ELF-1 (cell line): ENCODE results near the gene CLIC4.
"Not testable (repeated sequence)": the region's sequence is repeated elsewhere in the genome, so short reads cannot be mapped to it uniquely, and the experiment has no call there.

ENCODE experiments used
- DNase-seq: peaks from one replicate; pipeline ENCODE4 v3.0.0-alpha.2; 2016; ENCODE audit warnings: low read depth, low spot score

The CLIC4 gene

DNA sequence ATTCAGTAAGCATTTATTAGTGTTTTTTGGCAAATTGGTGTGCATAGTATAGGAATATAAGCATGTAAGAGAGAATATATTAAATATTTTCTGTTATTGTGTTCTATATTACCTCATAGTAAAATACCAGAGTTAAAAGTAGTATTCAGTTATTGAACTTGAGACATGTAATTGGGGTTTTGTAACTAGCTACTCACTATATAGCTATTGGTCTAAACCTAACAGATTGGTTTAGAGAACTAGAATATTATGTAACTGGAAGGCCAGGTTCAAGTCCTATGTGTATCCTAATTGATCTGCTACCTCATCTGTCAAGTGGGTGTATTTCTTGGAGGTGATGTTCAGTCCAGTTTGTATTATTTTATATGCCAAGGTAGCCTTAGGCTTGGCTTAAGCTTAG is 26.3 kb downstream of the CLIC4 start:
- DNase-seq = no peak

DNA sequence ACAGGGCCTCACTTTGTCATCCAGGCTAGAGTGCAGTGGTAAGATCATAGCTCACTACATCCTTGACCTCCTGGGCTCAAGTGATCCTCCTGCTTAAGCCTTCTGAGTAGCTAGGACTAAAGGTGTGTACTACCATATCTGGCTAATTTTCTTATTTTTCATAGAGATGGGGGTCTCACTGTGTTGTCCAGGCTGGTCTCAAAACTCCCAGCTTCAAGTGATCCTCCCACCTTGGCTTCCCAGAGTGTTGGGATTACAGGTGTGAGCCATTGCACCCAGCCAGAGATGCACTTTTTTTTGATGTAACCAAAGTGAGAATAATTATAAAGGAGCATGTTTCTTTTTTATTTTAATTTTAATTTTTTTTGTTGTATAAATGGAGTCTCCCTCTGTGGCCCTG is 28.4 kb downstream of the CLIC4 start:
- no peak for DNase-seq

DNA sequence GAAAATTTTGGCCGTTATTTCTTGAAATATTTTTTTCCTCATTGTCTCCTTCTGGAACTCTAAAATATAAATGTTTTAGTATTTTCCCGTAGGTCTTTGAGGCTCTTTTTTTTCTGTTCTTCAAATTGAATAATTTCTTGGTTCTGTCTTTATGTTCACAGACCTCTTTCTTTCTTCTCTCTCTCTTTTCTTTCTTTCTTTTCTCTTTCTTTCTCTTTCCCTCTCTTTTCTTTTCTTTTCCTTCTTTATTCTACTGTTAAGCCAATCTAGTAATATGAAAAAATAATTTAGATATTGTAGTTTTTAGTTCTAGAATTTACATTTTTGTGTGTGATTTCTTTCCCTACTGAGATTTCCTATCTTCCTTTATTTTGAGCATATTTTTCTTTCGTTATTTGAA is 30.1 kb downstream of the CLIC4 start:
- no peak for DNase-seq

DNA sequence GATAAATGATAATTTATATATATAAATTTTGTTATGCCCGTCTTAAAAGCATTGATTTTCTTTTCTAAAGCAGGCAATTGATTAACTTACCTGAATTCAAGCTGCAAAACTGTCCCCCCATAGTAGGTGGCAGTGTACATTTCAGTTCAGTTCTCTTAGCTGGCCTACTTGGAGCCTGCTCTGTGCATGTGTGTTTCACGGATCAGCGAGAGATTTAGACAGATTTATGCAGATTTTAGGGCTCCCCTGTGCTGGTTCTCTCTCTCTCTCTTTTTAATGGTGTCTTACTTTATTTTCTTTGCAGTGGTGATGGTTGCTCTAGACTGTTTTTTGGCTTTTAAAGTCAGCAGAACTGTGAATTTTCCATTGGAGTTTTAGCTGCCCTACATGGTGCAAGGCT is 30.7 kb downstream of the CLIC4 start:
- no peak for DNase-seq

DNA sequence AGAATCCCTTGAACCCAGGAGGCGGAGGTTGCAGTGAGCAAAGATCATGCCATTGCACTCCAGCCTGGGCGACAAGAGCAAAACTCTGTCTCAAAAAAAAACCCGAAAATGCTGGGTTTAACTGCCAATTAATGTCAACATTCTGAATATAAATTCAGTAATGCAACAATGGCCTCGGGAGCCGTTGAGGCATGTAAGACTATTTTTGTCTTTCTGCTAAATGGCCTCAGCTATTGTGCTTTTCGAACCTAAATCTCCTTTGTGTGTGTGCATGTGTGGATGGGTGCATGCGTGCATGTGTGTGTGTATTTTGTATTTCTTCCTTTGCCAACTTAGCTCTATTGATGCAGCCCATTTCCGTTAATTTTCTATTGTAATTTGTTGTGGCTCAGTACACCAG is 31.6 kb downstream of the CLIC4 start:
- no peak for DNase-seq

DNA sequence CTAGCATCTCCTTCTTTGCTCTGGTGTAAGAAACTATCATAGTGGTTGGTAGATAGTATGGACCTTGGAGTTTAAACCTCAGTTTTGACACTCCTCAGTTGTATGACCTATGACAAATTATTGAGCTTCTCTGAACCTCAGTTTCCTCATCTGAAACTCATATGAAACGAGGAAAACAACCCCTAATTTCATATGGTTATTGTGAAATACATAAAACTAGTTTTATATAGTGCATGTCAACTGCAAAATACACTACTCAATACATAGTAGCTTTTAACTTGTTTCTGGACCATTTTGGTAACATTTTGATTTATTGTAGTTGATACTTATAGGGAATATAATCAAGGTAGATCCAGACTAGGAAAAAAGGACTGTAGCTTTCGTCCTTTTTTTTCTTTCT is 32.9 kb downstream of the CLIC4 start:
- DNase-seq = no peak

DNA sequence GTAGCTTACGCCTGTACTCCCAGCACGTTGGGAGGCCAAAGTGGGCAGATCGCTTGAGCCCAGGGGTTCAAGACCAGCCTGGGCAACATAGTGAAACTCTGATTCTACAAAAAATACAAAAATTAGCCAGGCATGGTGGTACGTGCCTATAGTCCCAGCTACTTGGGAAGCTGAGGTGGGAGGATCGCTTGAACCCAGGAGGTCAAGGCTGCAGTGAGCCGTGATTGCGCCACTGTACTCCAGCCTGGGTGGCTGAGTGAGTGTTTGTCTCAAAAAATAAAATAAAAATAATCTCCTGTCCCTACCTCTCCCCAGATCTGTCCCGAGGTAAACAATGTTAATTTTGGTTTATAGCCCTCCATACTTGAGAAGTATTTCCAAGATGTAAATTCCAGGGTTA is 34.0 kb downstream of the CLIC4 start:
- DNase-seq = not testable (repeated sequence)

DNA sequence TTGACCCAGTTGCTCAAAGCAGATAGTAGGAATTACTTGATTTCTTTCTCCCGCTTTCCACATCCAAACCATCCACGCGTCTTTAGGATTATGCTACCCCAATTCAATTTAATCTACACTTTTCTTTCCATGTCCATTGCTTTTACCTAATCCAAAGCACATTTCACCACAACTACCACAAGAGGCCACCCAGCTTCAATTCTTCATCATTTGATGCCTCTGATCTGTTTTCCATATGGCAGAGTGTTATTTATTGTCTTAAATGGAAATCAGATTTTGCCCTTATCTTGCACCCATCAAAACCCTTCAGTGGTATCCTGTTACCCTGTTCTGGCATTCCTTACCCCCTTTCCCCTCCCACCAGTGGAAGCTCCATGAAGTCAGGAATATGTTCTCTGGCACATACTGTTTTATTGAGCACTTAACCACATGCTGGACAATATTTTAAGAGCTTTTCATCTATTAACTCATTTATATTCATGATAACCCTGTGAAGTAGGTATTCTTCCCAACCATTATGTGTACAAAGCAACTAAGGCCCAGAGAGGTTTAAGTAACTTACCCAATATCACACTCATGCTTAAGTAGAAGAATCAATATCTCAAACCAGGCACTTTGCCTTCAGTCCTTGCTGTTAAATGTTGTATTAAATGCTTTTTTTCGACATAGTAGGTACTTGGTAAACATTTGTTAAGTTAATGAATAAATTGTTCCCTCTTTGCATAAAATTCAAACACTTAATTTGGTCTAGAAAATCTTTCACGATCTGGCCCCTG is 34.6 kb downstream of the CLIC4 start:
- no peak for DNase-seq

DNA sequence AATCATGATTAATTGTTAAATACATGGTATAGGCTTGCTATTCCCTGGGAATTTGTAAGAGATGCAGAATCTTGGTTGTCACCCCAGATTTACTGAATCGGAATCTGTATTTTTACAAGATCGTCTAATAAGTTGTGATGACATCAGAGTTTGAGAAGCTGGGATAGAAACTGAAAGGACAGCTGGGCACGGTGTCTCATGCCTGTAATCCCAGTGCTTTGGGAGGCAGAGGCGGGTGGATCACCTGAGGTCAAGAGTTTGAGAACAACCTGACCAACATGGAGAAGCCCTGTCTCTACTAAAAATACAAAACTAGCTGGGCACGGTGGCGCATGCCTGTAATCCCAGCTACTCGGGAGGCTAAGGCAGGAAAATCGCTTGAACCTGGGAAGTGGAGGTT is 35.4 kb downstream of the CLIC4 start:
- DNase-seq = not testable (repeated sequence)

DNA sequence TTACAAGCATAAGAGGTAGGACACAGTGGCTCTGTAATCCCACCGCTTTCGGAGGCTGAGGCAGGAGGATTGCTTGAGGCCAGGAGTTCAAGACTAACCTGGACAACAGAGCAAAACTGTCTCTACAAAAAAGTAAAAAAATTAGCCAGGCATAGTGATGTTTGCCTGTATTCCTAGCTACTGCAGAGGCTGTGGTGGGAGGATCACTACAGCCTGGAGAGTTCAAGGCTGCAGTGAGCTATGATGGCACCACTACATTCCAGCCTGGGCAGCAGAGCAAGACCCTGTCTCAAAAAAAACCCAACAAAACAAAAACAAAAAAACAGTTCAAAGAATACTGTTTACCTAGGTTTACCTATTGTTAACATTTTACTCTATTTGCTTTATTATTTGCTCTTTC is 37.4 kb downstream of the CLIC4 start:
- DNase-seq = no peak

DNA sequence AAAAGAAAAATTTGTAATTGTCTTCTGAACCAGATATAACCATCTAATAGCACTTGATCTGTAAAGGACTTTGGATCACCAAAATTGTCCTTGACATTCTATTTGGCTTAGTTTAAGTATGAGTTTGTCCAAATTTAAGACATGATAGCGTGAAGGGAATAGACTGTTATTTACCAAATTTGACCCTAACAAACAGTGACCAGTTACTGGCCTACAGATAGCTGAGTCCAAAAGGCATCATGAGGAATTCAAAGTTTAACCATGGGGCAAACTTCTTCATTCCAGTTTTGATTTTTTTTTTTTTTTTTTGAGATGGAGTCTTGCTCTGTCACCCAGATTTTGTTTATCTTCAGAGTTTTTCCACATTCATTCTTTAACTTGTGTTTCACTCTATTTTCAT is 38.5 kb downstream of the CLIC4 start:
- DNase-seq = no peak

DNA sequence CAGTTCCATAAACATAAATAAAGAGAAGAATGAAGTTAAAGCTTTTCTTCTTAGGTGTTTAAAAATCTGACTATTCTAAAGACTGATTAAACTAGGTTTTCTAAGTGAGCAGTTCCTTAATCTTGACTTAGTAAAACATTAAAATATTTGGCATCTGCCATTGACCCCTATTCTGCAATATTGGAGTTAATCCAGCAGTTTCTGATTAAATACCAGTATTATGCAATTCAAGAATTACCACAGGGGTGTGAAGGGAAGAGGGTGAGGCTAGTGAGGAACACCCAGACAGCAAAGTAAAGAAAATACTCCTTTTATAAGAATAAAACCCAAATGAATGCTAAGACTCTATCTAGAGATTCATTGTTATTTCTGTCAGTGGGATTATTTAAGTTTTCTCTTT is 40.9 kb downstream of the CLIC4 start:
- DNase-seq = no peak

DNA sequence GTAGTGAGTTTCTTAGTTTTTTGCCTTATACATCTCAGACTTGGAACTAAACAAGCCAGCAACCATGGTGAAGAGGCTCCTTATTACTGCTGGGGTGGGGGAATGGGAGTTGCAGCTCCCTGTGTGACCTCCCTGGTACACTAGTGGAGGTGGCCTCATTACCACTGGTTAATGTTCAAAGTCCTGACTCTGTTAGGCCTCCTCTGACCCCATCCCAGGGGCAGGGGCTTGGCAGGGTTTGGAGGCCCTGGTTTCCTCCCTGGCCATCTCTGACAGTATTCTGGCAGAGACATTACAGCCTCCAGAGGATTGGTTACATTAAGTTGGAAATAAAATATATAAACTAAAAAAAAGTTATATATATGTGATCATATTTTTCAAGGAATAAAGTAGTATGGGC is 45.2 kb downstream of the CLIC4 start:
- no peak for DNase-seq

DNA sequence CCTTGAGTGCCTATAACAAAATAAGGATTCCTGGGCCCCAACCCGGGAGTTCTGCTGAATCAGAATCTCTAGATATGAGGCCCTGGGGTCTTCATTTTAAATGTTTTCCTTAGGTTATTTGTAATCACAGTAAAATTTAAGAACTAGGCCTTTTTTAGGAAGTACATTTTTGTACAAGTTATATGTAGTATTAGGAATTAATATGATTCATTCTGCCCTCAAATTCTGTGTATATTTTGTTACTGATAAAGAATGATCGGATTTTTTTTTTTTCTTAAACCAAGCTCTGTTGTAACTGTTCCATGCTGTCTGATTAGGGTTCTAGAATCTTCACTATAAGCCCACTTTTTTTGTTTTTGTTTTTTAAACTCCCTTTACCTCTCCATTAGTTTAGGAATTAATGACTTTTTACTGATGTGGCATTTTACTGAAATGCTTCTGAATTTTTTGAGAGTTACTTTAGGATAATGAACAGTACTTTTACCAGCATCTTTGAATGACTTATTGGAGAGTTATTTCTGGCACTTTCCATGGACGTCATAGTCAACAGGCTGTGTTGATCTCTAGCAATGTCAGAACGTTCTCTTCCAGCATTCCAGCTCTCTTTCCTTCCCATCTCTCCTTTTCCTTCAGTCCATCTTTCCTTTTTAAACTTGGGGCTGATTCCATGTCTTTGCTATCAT is 48.3 kb downstream of the CLIC4 start:
- DNase-seq = no peak

DNA sequence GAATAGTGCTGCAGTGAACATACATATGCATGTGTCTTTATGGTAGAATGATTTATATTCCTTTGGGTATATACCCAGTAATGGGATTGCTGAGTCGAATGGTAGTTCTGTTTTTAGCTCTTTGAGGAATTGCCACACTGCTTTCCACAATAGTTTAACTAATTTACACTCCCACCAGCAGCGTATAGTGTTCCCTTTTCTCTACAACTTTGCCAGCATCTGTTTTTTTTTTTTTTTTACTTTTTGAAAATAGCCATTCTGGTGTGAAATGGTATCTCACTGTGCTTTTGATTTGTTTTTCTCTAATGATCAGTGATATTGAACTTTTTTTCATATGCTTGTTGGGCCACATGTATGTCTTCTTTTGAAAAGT is 48.9 kb downstream of the CLIC4 start:
- DNase-seq = not testable (repeated sequence)

DNA sequence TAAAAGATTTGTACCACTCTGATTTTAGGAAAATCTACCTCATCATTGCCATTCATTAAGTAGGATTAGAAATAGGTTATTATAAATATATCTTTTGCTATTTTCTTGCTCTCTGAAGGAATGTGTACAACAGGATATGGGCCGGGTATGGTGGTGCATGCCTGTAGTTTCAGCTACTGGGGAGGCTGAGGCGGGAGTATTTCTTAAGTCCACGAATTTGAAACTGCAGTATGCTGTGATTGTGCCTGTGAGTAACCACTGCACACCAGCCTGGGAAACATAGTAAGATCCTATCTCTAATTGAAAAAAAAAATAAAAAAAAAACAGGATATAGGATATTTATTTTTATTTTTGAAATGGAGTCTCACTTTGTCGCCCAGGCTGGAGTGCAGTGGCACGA is 50.0 kb downstream of the CLIC4 start:
- no peak for DNase-seq

DNA sequence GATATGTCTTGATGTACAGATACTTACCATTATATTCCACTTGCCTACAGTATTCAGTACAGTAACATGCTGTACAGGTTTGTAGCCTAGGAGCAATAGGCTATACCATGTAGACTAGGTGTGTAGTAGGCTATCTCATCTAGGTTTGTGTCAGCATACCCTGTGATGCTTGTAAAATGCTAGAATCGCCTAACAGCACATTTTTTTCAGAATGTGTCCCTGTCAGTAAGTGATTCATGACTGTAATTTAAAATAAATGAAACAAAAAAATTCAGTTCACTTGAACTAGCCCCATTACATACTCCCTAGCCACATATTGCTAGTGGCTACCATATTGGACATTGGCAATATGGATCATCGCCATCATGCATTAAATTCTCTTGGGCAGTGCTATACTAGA is 51.3 kb downstream of the CLIC4 start:
- DNase-seq = no peak

DNA sequence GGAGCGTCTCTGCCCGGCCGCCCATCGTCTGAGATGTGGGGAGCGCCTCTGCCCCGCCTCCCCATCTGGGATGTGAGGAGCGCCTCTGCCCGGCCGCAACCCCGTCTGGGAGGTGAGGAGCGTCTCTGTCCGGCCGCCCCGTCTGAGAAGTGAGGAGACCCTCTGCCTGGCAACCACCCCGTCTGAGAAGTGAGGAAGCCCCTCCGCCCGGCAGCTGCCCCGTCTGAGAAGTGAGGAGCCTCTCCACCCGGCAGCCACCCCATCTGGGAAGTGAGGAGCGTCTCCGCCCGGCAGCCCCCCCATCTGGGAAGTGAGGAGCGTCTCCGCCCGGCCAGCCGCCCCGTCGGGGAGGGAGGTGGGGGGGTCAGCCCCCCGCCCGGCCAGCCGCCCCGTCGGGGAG is 54.0 kb downstream of the CLIC4 start:
- not testable (repeated sequence) for DNase-seq

DNA sequence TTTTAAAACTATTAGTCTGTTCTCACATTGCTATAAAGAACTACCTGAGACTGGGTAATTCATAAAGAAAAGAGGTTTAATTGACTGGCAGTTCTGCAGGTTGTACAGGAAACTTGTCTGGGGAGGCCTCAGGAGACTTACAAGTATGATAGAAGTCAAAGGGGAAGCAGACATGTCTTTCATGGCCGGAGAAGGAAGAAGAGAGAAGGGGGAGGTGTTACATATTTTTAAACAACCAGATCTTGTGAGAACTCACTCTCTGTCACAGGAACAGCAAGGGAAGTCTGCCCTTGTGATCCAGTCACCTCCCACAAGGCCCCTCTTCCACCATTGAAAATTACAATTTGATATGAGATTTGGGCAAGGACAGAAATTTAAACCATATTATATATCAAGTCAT is 55.9 kb downstream of the CLIC4 start:
- DNase-seq = no peak

DNA sequence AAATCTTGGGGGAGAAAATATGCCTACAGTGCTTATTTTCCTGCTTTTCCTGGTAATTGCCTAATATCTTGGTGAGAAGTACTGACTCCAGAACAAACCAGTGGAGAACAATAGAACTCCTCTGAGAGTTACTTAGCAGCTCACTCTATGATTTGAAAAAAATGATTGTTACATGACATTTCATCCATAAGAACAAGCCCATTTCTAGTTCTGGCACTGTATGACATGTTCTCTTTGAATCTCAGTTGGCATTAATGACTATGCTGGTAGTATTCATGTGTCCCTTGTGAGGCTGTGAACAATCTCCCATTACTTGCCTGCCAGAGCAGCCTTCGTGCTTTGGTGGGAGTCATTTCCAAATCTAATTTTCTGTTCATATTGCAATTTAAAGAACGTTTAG is 58.0 kb downstream of the CLIC4 start:
- no peak for DNase-seq

DNA sequence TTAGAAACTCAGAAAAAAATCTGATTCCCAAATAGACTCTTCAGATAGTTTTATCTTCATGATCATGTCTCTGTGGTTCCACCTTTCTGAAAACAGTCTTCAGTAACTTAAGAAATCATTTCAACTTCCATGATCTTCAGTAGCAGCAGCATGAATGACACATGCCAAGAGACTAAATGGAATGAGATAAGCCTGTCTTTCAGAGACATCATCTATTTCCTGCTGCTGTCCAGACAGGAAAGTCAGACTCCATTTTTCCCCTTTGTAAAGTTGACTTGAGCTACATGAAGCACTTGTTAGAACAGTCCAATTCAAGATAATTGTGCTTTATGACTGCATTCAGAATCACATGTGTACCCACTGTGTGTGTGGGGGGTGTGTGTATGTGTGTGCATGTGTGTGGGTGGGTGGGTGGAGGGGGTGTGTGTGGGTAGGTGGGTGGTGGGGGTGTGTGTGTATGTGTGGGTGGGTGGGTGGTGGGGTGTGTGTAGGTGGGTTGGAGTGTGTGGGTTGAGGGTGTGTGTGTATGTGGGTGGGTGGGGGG is 58.8 kb downstream of the CLIC4 start:
- DNase-seq = no peak

DNA sequence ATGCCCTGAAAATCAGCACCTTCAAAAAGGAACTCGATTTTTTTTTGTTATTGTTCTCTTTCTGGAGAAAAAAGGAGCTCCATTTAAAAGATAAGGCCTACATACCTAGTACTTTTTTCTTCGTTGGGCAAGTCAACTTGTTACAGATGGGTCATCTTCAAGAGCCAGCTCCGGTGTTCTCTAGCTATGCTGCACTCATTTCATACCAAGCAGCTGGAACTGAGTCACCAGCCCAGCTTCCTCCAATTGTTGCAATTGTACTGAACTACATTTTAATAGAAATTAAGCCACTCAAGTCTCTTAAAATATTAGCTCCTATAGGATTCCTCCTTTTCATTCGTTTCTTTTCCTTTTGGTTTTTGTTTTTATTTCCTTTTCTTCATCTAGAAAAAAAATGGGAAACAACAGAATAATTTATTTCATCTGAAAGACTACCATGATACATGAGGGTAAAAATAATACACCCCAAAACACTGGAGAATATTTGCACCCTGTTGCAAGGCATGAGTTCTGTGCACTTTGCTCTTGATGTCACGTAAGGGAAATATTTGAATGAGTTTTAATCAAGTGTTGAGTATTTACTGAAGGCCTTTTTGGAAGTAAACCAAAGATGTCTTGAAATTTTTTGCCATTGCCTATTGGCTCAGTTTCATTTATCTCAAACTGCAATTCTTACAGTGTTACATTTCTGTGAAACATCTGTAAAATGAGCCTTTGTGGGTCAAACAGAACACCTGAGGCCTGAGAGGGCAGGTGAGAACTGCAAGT is 60.5 kb downstream of the CLIC4 start:
- DNase-seq = no peak

DNA sequence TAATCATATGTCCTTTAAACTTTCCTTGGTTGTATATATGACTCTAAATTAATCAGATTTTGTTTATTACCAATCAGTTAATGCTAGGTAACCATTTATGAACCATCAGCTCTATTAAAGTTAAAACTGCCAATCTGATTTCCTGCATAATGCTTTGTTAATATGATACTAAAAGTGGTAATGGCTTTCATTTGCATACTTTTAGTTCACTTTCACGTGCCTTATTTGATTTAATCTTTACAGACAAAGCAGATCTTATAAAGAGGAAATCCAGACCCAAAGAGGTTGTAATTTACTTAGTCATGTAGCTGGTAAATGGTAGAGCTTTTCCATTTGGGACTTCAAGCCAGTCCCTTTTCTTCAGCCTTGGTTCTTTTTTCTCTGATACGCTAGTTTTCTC is 61.3 kb downstream of the CLIC4 start:
- no peak for DNase-seq
